A673 (cell line): ENCODE results near the gene GREB1L. TPM values are rescaled to one million over a fixed set of nuclear protein-coding genes. Genes with fewer than 3 reads are reported as not detected.

ENCODE experiments used
- BruUV-seq: library from RNA; stranded (reverse); fragments of 400-500 nt; replicated peaks from 2 replicates; lab custom pipeline; 2021; lab: Mats Ljungman, UMichigan
- CTCF ChIA-PET: fragments of 300-600 bp; sonication (Branson Sonifier 250); formaldehyde crosslinking; loops from one replicate; lab custom pipeline; 2022; ENCODE audit warnings: antibody characterized with exemption; lab: Charles Lee
- POLR2A ChIA-PET: fragments of 300-600 bp; sonication (Branson Sonifier 250); formaldehyde crosslinking; loops from one replicate; lab custom pipeline; 2022; ENCODE audit warnings: antibody characterized with exemption; ENCODE audit not compliant: low non-redundant PET; lab: Charles Lee
- DNase-seq: peaks from one replicate; pipeline ENCODE4 v3.0.0-alpha.2; 2015; ENCODE audit warnings: low spot score
- H3K27ac ChIP-seq: fragments of 200-600 bp; sonication (generic); 2 replicates; pipeline ENCODE4 v1.5.1; 2016; ENCODE audit warnings: mixed run types, low read depth, mild to moderate bottlenecking, mixed read lengths, antibody characterized with exemption, low read length; ENCODE audit not compliant: poor library complexity, severe bottlenecking
- H3K27me3 ChIP-seq: fragments of 200-600 bp; sonication (generic); replicated peaks from 2 replicates; pipeline ENCODE4 v1.6.1; 2017; ENCODE audit warnings: mixed run types, low read depth, mild to moderate bottlenecking, mixed read lengths, antibody characterized with exemption, low read length; ENCODE audit not compliant: insufficient read depth, poor library complexity
- H3K36me3 ChIP-seq: fragments of 200-600 bp; sonication (generic); 2 replicates; pipeline ENCODE4 v1.6.1; 2016; ENCODE audit warnings: mixed run types, mild to moderate bottlenecking, mixed read lengths, antibody characterized with exemption, low read length; ENCODE audit not compliant: insufficient read depth, poor library complexity, severe bottlenecking
- H3K4me1 ChIP-seq: fragments of 200-600 bp; sonication (generic); 2 replicates; pipeline ENCODE4 v1.6.1; 2017; ENCODE audit warnings: mixed run types, mild to moderate bottlenecking, mixed read lengths, antibody characterized with exemption, low read length; ENCODE audit not compliant: insufficient read depth, poor library complexity, severe bottlenecking
- H3K4me3 ChIP-seq: fragments of 200-600 bp; sonication (generic); 2 replicates; pipeline ENCODE4 v1.5.1; 2016; ENCODE audit warnings: low read depth, mixed run types, mild to moderate bottlenecking, mixed read lengths, low read length; ENCODE audit not compliant: poor library complexity, severe bottlenecking
- H3K9me3 ChIP-seq: fragments of 200-600 bp; sonication (generic); 2 replicates; pipeline ENCODE4 v1.6.1; 2016; ENCODE audit warnings: mixed run types, low read depth, mild to moderate bottlenecking, mixed read lengths, antibody characterized with exemption, low read length; ENCODE audit not compliant: poor library complexity, severe bottlenecking
- EZH2 ChIP-seq: fragments of 200-600 bp; sonication (generic); IDR thresholded peaks from 2 replicates; pipeline ENCODE4 v1.6.1; 2017; ENCODE audit warnings: borderline replicate concordance, low read depth, mild to moderate bottlenecking, mixed read lengths, antibody characterized with exemption, low read length; ENCODE audit not compliant: poor library complexity, severe bottlenecking
- intact Hi-C: fragments of 100-400 bp; cut with micrococcal nuclease; formaldehyde crosslinking; loops from one replicate; pipeline ENCODE4 v1.10.0; 2022; ENCODE audit not compliant: unreplicated experiment
- total RNA-seq: library from RNA; stranded (reverse); gene quantifications from 2 replicates; pipeline ENCODE4 v1.2.3, GENCODE V29; 2021
- TF ChIP-seq, protein P1 (sequence below): fragments of 300-800, 200-600 bp; sonication (generic); conservative IDR thresholded peaks from 2 replicates; pipeline ENCODE4 v1.5.1; 2017; ENCODE audit warnings: low read depth, mild to moderate bottlenecking, antibody characterized with exemption, low read length, moderate library complexity, mixed read lengths

Gene GREB1L
- total RNA-seq, 1 experiment from 2014 or later: 0.04 TPM

GRCh38 chr18:21451851-21452250 is 209.8 kb downstream of the GREB1L start:
- Histone ChIP-seq H3K27me3 (peaks cover 4% of the 10 kb centered on the region), H3K4me1 (no peaks in the 10 kb centered on the region), H3K4me3 (no peak overlapping the region), H3K36me3 (no peaks in the 10 kb centered on the region), H3K27ac (no peak overlapping the region), H3K9me3 (no peaks in the 10 kb centered on the region)
- intact Hi-C loops: no loop called here
- ChIA-PET CTCF (no interaction called here), POLR2A (interaction anchor here (0.6 kb wide), 1 partner anchor 581 kb away, joined by 9 read pairs; no protein-coding TSS in a partner anchor)
- DNase-seq: no peak
- no peak for TF ChIP-seq EZH2
- TF ChIP-seq, protein P1, sequence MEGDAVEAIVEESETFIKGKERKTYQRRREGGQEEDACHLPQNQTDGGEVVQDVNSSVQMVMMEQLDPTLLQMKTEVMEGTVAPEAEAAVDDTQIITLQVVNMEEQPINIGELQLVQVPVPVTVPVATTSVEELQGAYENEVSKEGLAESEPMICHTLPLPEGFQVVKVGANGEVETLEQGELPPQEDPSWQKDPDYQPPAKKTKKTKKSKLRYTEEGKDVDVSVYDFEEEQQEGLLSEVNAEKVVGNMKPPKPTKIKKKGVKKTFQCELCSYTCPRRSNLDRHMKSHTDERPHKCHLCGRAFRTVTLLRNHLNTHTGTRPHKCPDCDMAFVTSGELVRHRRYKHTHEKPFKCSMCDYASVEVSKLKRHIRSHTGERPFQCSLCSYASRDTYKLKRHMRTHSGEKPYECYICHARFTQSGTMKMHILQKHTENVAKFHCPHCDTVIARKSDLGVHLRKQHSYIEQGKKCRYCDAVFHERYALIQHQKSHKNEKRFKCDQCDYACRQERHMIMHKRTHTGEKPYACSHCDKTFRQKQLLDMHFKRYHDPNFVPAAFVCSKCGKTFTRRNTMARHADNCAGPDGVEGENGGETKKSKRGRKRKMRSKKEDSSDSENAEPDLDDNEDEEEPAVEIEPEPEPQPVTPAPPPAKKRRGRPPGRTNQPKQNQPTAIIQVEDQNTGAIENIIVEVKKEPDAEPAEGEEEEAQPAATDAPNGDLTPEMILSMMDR: no peak
- BruUV-seq: no TSS peak

- no peak for TF ChIP-seq EZH2
- TF ChIP-seq, protein P1: no peak
- ChIA-PET POLR2A (interaction anchor here (0.6 kb wide), 1 partner anchor 581 kb away, joined by 9 read pairs; no protein-coding TSS in a partner anchor), CTCF (no interaction called here)
- H3K36me3 ChIP-seq: no peaks in the 10 kb centered on the region
- BruUV-seq: no TSS peak
- no peak overlapping the region for H3K4me3 ChIP-seq
- peaks cover 4% of the 10 kb centered on the region for H3K27me3 ChIP-seq
- no peaks in the 10 kb centered on the region for H3K9me3 ChIP-seq
- intact Hi-C loops: no loop called here
- H3K4me1 ChIP-seq: no peaks in the 10 kb centered on the region
- DNase-seq: no peak
- H3K27ac ChIP-seq: no peak overlapping the region
These were observed 210.3 kb downstream of the GREB1L start for GRCh38 chr18:21452276-21452780.

GRCh38 chr18:21452796-21453510 is 210.9 kb downstream of the GREB1L start:
- Histone ChIP-seq H3K27ac (no peak overlapping the region), H3K9me3 (no peaks in the 10 kb centered on the region), H3K27me3 (peaks cover 4% of the 10 kb centered on the region), H3K36me3 (no peaks in the 10 kb centered on the region), H3K4me1 (no peaks in the 10 kb centered on the region), H3K4me3 (no peak overlapping the region)
- ChIA-PET POLR2A (interaction anchor here (0.6 kb wide), 1 partner anchor 580 kb away, joined by 9 read pairs; no protein-coding TSS in a partner anchor), CTCF (no interaction called here)
- TF ChIP-seq, protein P1: no peak
- no peak for TF ChIP-seq EZH2
- no peak for DNase-seq
- intact Hi-C loops: no loop called here
- no TSS peak for BruUV-seq
